K562 (cell line): Measurements from ENCODE around the gene PXK. TPM values are rescaled to one million over a fixed set of nuclear protein-coding genes. Genes with fewer than 3 reads are reported as not detected.

Experiments
- ATAC-seq: fragments of 200-7000 bp; cut with Tn5 transposase; 3 replicates; pipeline ENCODE4 v1.9.1; 2020; ENCODE audit warnings: moderate library complexity
- BruUV-seq: library from RNA; stranded (reverse); fragments of 400-500 nt; replicated peaks from 2 replicates; lab custom pipeline; 2021; lab: Mats Ljungman, UMichigan
- CTCF ChIA-PET: fragments of 300-600 bp; formaldehyde crosslinking; extraction: SDS; loops from one replicate; lab custom pipeline; 2021; ENCODE audit warnings: low intra/inter-chr PET ratio; lab: Yijun Ruan, JAX
- POLR2A ChIA-PET: fragments of 300-600, 350-650 bp; sonication (Branson Sonifier 250); formaldehyde crosslinking; extraction: SDS; loops from one replicate; lab custom pipeline; 2021; ENCODE audit warnings: antibody characterized with exemption, inconsistent platforms; lab: Yijun Ruan, JAX
- DNase-seq, 4 experiments: peaks; one replicate each; pipeline versions ENCODE4 v3.0.0 to v3.0.0-alpha.2; 2011 to 2018; ENCODE audit warnings: low spot score in 3 of 4, mixed read lengths in 3 of 4; ENCODE audit errors: extremely low read depth in 1 of 4
- FAIRE-seq: peaks from 2 replicates; lab custom pipeline; 2011; peaks lifted over from hg19 to GRCh38; lab: Jason Lieb, UNC
- H2AFZ ChIP-seq: 2 replicates; pipeline ENCODE4 v1.6.0; 2011; ENCODE audit warnings: low read depth, low read length, control low read depth, inconsistent platforms
- H3K27ac ChIP-seq: fragments of 200-600 bp; 3 replicates; pipeline ENCODE4 v1.8.0; 2011; ENCODE audit warnings: low read depth, mild to moderate bottlenecking, control low read depth, inconsistent platforms, low read length, moderate library complexity, mixed read lengths; ENCODE audit errors: extremely low read depth
- H3K27me3 ChIP-seq, 2 experiments: fragments of 300-600 bp in 1 of 2; 2 replicates in 1 of 2; 3 replicates in 1 of 2; pipeline versions ENCODE4 v1.6.0 to v1.8.0; 2011; ENCODE audit warnings: inconsistent platforms in 2 of 2, low read length in 2 of 2, mild to moderate bottlenecking in 1 of 2, mixed read lengths in 1 of 2, moderate library complexity in 1 of 2; ENCODE audit not compliant: control insufficient read depth in 2 of 2, insufficient read depth in 2 of 2
- H3K36me3 ChIP-seq: fragments of 300-600 bp; 3 replicates; pipeline ENCODE4 v1.8.0; 2011; ENCODE audit warnings: mild to moderate bottlenecking, low read length, inconsistent platforms; ENCODE audit not compliant: control insufficient read depth, insufficient read depth
- H3K4me1 ChIP-seq, 2 experiments: fragments of 200-600 bp in 1 of 2; replicated peaks in 1 of 2; 2 replicates in 1 of 2; 3 replicates in 1 of 2; pipeline versions ENCODE4 v1.5.1 to v1.8.0; 2011; ENCODE audit warnings: inconsistent platforms in 2 of 2, low read length in 2 of 2, mild to moderate bottlenecking in 1 of 2, mixed read lengths in 1 of 2, moderate library complexity in 1 of 2; ENCODE audit not compliant: control insufficient read depth in 2 of 2, insufficient read depth in 2 of 2
- H3K4me2 ChIP-seq: 2 replicates; pipeline ENCODE4 v1.6.1; 2011; ENCODE audit warnings: low read length, control low read depth, inconsistent platforms, mixed read lengths; ENCODE audit not compliant: insufficient read depth
- H3K4me3 ChIP-seq: fragments of 200-600 bp; sonication (generic), shearing (Covaris generic); 2 replicates; pipeline ENCODE4 v1.5.1; 2016; ENCODE audit warnings: control low read depth, inconsistent platforms
- H3K79me2 ChIP-seq: fragments of 200-600 bp; 3 replicates; pipeline ENCODE4 v1.8.0; 2011; ENCODE audit warnings: low read length, inconsistent platforms; ENCODE audit not compliant: control insufficient read depth, insufficient read depth
- H3K9ac ChIP-seq, 2 experiments: 2 replicates each; pipeline versions ENCODE4 v1.6.0 to v1.6.1; 2011; ENCODE audit warnings: low read depth in 2 of 2, low read length in 2 of 2, control low read depth in 1 of 2, inconsistent platforms in 1 of 2, mild to moderate bottlenecking in 1 of 2, mixed read lengths in 1 of 2; ENCODE audit not compliant: insufficient read depth in 1 of 2
- H3K9me1 ChIP-seq: one replicate; pipeline ENCODE4 v1.6.0; 2011; ENCODE audit warnings: inconsistent platforms, mild to moderate bottlenecking, low read length, moderate library complexity; ENCODE audit not compliant: control insufficient read depth, insufficient read depth
- H3K9me3 ChIP-seq: replicated peaks from 2 replicates; pipeline ENCODE4 v1.5.1; 2011; ENCODE audit warnings: low read depth, low read length, inconsistent platforms; ENCODE audit not compliant: control insufficient read depth, insufficient read depth
- H4K20me1 ChIP-seq: replicated peaks from 2 replicates; pipeline ENCODE4 v1.6.1; 2011; ENCODE audit warnings: low read length, inconsistent platforms, mixed read lengths; ENCODE audit not compliant: control insufficient read depth, insufficient read depth
- AFF4 ChIP-seq: sonication (generic); formaldehyde crosslinking; IDR thresholded peaks from 2 replicates; pipeline ENCODE4 v1.8.0; 2023; ENCODE audit warnings: mild to moderate bottlenecking, missing genetic modification reagents
- BCL6 ChIP-seq: fragments of 250-450 bp; sonication (Bioruptor Pico); IDR thresholded peaks from 2 replicates; pipeline ENCODE4 v1.4.0; 2020
- ETS1 ChIP-seq: conservative IDR thresholded peaks from 2 replicates; pipeline ENCODE4 v1.6.1; 2011; ENCODE audit warnings: low read depth, mild to moderate bottlenecking, low read length; ENCODE audit not compliant: control insufficient read depth
- ETV5 ChIP-seq: sonication (generic); formaldehyde crosslinking; IDR thresholded peaks from 2 replicates; pipeline ENCODE4 v1.4.0; 2020; ENCODE audit warnings: low read depth, mild to moderate bottlenecking, missing genetic modification reagents
- HINFP ChIP-seq: fragments of 450-650 bp; conservative IDR thresholded peaks from 2 replicates; pipeline ENCODE4 v1.6.1; 2016; ENCODE audit warnings: missing genetic modification characterization, low read depth, mild to moderate bottlenecking, control low read depth, missing compliant biosample characterization
- KDM2B ChIP-seq: fragments of 250-450 bp; sonication (Bioruptor Pico); IDR thresholded peaks from 2 replicates; pipeline ENCODE4 v1.8.0; 2021; ENCODE audit warnings: mild to moderate bottlenecking, moderate library complexity
- MCM5 ChIP-seq: fragments of 450-650 bp; IDR thresholded peaks from 2 replicates; pipeline ENCODE4 v1.6.1; 2016; ENCODE audit warnings: low read depth
- NEUROD1 ChIP-seq: fragments of 150-350 bp; IDR thresholded peaks from 2 replicates; pipeline ENCODE4 v1.6.1; 2014; ENCODE audit warnings: borderline replicate concordance, low read length, low read depth; ENCODE audit not compliant: partially characterized antibody
- SMARCA5 ChIP-seq: fragments of 450-650 bp; IDR thresholded peaks from 2 replicates; pipeline ENCODE4 v1.6.1; 2016
- SMC3 ChIP-seq: conservative IDR thresholded peaks from 2 replicates; pipeline ENCODE4 v1.6.1; 2011; ENCODE audit warnings: low read depth, low read length, improper control_type of control experiment; ENCODE audit not compliant: insufficient read depth
- SOX6 ChIP-seq: fragments of 450-650 bp; IDR thresholded peaks from 2 replicates; pipeline ENCODE4 v1.6.1; 2014; ENCODE audit warnings: mild to moderate bottlenecking
- SRF ChIP-seq, 2 experiments: fragments of 250-450, 450-650 bp in 1 of 2; sonication (Bioruptor Pico) in 1 of 2; sonication (generic) in 1 of 2; formaldehyde crosslinking; IDR thresholded peaks; 2 replicates each; pipeline versions ENCODE4 v1.5.0 to v1.5.1; 2020 to 2022; ENCODE audit warnings: mild to moderate bottlenecking in 1 of 2, missing genetic modification reagents in 1 of 2
- TBL1XR1 ChIP-seq, 2 experiments: IDR thresholded peaks; 2 replicates each; pipeline ENCODE4 v1.6.1; 2012; ENCODE audit warnings: improper control_type of control experiment in 2 of 2, low read length in 2 of 2, mild to moderate bottlenecking in 1 of 2
- ZNF174 ChIP-seq: fragments of 250-450 bp; sonication (Bioruptor Pico); IDR thresholded peaks from 2 replicates; pipeline ENCODE4 v1.4.0; 2020; ENCODE audit warnings: mild to moderate bottlenecking
- WGBS: fragments of 100-300 bp; shearing (Covaris generic); methylation state at CpG from one replicate; pipeline ENCODE4 v1.1.6; 2016; ENCODE audit warnings: low coverage, mixed read lengths; ENCODE audit not compliant: insufficient coverage; ENCODE audit errors: missing lambda C conversion rate; 5-methylcytosine and 5-hydroxymethylcytosine counted together
- in situ Hi-C: fragments of 300-500 bp; cut with MboI; formaldehyde crosslinking; loops from 4 replicates; pipeline ENCODE4 v1.15.0; 2018; ENCODE audit warnings: inconsistent platforms, mixed read lengths
- intact Hi-C: fragments of 100-400 bp; cut with micrococcal nuclease; formaldehyde crosslinking; loops from 2 replicates; pipeline ENCODE4 v1.14.2; 2022
- polyA plus RNA-seq, 8 experiments: library from polyadenylated mRNA; depleted of rRNA in 4 of 8; stranded (reverse) in 5 of 8; unstranded in 3 of 8; fragments of >200 nt; fragmentation: Nextera tagmentation in 2 of 8; fragmentation: Illumina TruSeq in 1 of 8; extraction: Ambion mirVana in 2 of 8; extraction: Trizol in 1 of 8; gene quantifications; 2 replicates each; pipeline versions ENCODE4 v1.2.1 to v1.2.3, GENCODE V29; 2011 to 2014; ENCODE audit warnings: inconsistent platforms in 1 of 8, missing spikeins in 1 of 8
- total RNA-seq, 7 experiments: library from RNA; depleted of rRNA in 6 of 7; stranded (reverse); fragments of >200 nt in 6 of 7; fragmentation: Illumina TruSeq in 2 of 7; extraction: Trizol in 2 of 7; gene quantifications; 2 replicates each; pipeline versions ENCODE4 v1.2.1 to v1.2.3, GENCODE V29; 2011 to 2021; ENCODE audit warnings: low replicate concordance in 1 of 7
- TF ChIP-seq, protein P1 (sequence below): fragments of 450-650 bp; IDR thresholded peaks from one replicate; pipeline ENCODE4 v1.6.1; 2018; ENCODE audit warnings: mild to moderate bottlenecking, moderate library complexity; ENCODE audit not compliant: partially characterized antibody

PXK gene
- total and polyA plus RNA-seq, 9 of the 15 experiments (the other 6 are each of a cell fraction or from before 2014, with no cell fraction given) = 3.3 to 19.9 (median 11.3) TPM

DNA sequence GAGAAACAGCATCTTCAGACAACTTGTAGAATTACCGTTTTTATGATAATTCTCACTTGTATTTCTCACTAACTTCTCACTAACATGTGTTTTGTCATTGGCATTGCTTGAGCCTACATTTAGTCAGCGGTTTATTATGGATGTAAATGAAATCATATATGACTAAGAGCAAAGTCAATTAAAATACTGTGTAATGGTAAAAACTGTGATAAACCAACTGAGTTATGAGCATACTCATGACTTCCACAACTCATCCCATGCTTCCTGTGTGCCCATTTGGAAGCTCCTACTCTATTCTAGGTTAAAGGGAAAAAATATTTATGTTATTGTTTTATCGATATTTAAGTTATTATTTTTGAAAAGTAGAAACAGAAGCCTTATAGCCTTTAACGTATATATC lies 12.8 kb downstream of the PXK start:
- WGBS = 61% methylated on average over 4 of the region's 4 CpGs
- TF ChIP-seq ETV5 (no peak), SRF (CRISPR knock-in tag; IDR thresholded peaks at IDR 0.05) (no peak), BCL6 (CRISPR knock-in tag) (no peak), SMC3 (no peak), HINFP (tag) (no peak), SOX6 (no peak), TBL1XR1 (IDR thresholded peaks at IDR 0.05; ENCODE audit: low read length in 2 of 2) (no peak), ZNF174 (no peak), KDM2B (CRISPR knock-in tag) (no peak), SMARCA5 (no peak), AFF4 (CRISPR knock-in tag) (no peak), ETS1 (no peak), NEUROD1 (no peak), MCM5 (no peak)
- TF ChIP-seq, protein P1, sequence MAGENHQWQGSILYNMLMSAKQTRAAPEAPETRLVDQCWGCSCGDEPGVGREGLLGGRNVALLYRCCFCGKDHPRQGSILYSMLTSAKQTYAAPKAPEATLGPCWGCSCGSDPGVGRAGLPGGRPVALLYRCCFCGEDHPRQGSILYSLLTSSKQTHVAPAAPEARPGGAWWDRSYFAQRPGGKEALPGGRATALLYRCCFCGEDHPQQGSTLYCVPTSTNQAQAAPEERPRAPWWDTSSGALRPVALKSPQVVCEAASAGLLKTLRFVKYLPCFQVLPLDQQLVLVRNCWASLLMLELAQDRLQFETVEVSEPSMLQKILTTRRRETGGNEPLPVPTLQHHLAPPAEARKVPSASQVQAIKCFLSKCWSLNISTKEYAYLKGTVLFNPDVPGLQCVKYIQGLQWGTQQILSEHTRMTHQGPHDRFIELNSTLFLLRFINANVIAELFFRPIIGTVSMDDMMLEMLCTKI = no peak

More for the DNA sequence above, 12.8 kb downstream of the PXK start:
- in situ Hi-C loops = no loop called here
- H3K4me3 ChIP-seq = no peak overlapping the region
- no peaks in the 10 kb centered on the region; the same call in 2 of the 3 replicates for H3K36me3 ChIP-seq
- H3K27me3 ChIP-seq = no peaks in the 10 kb centered on the region
- ATAC-seq = no peak
- peaks cover 0 to 9% of the 10 kb centered on the region in 2 experiments; a peak in 3 of 5 replicates for H3K4me1 ChIP-seq
- no peak overlapping the region for H3K9ac ChIP-seq
- no peak for FAIRE-seq
- H3K4me2 ChIP-seq = no peak overlapping the region
- intact Hi-C loops = no loop called here
- BruUV-seq = no TSS peak
- H3K9me1 ChIP-seq = no peaks in the 10 kb centered on the region
- H4K20me1 ChIP-seq = no peaks in the 10 kb centered on the region
- no peak overlapping the region for H3K27ac ChIP-seq
- POLR2A ChIA-PET = no interaction called here
- no peak for DNase-seq
- no peaks in the 10 kb centered on the region for H3K9me3 ChIP-seq
- CTCF ChIA-PET = no interaction called here
- H3K79me2 ChIP-seq = no peaks in the 10 kb centered on the region
- H2AFZ ChIP-seq = no peak overlapping the region
